Adrenal gland (tissue), 12 donors: ENCODE measurements around the gene RNF10. TPM values are rescaled to one million over a fixed set of nuclear protein-coding genes. Genes with fewer than 3 reads are reported as not detected.
"Not testable (repeated sequence)": the region's sequence is repeated elsewhere in the genome, so short reads cannot be mapped to it uniquely, and the experiment has no call there.

Experiments used
- DNase-seq, 7 donors: peaks; one replicate each; pipeline ENCODE4 v3.0.0-alpha.2; 2019 to 2020
- H3K27ac ChIP-seq, 5 donors: fragments of 200-600 bp; sonication (generic) in 4 of 5; 1 replicate in 3 of 5; 2 replicates in 2 of 5; pipeline versions ENCODE4 v1.5.1 to v1.8.0; 2016 to 2020; ENCODE audit warnings: mild to moderate bottlenecking in 1 of 5
- H3K27me3 ChIP-seq: fragments of 200-600 bp; 2 replicates; pipeline ENCODE4 v1.8.0; 2021
- H3K36me3 ChIP-seq, 2 donors: fragments of 200-600 bp; replicated peaks in 1 of 2; 1 replicate in 1 of 2; 2 replicates in 1 of 2; pipeline versions ENCODE4 v1.5.1 to v1.8.0; 2018 to 2022
- H3K4me1 ChIP-seq, 2 donors: fragments of 200-600 bp; replicated peaks in 1 of 2; 1 replicate in 1 of 2; 2 replicates in 1 of 2; pipeline versions ENCODE4 v1.5.1 to v1.8.0; 2018 to 2021
- H3K4me3 ChIP-seq, 4 donors: fragments of 200-600 bp; sonication (generic) in 3 of 4; one replicate each; pipeline ENCODE4 v1.5.1; 2016 to 2018
- H3K9me3 ChIP-seq, 3 donors: fragments of 200-600 bp; sonication (generic) in 1 of 3; replicated peaks in 1 of 3; 1 replicate in 2 of 3; 2 replicates in 1 of 3; pipeline versions ENCODE4 v1.5.1 to v1.8.0; 2016 to 2021
- CTCF ChIP-seq, 6 experiments: fragments of 450-650 bp in 4 of 6; fragments of 200-600 bp in 2 of 6; sonication (generic) in 1 of 6; IDR thresholded peaks; 1 replicate in 5 of 6; 2 replicates in 1 of 6; pipeline versions ENCODE4 v1.5.1 to v1.8.0; 2016 to 2021; ENCODE audit warnings: antibody characterized with exemption in 6 of 6, mild to moderate bottlenecking in 2 of 6, moderate library complexity in 1 of 6
- POLR2A ChIP-seq, 2 donors: fragments of 450-650 bp; IDR thresholded peaks; one replicate each; pipeline ENCODE4 v1.6.1; 2017; ENCODE audit warnings: antibody characterized with exemption in 2 of 2, mild to moderate bottlenecking in 2 of 2, moderate library complexity in 1 of 2
- WGBS, 4 donors: extraction: QIAGEN DNeasy Blood & Tissue Kit in 2 of 4; methylation state at CpG; one replicate each; pipeline versions ENCODE4 v1.1.5 to v1.1.7; 2013 to 2017; 5-methylcytosine and 5-hydroxymethylcytosine counted together
- intact Hi-C, 2 donors: fragments of 100-400 bp; cut with DNase I; formaldehyde crosslinking; loops; one replicate each; pipeline versions ENCODE4 v1.14.1 to v1.15.0; 2022 to 2023
- polyA plus RNA-seq, 3 donors: library from polyadenylated mRNA; stranded (reverse); fragments of 200-250 nt in 2 of 3; fragments of 350-450 nt in 1 of 3; fragmentation: Illumina TruSeq in 1 of 3; extraction: RNeasy Lipid Tissue Mini Kit (QIAGEN cat#74804) in 1 of 3; gene quantifications; one replicate each; pipeline ENCODE4 v1.2.3, GENCODE V29; 2013 to 2014
- total RNA-seq, 9 donors: library from RNA; depleted of rRNA in 4 of 9; stranded (reverse); fragments of >200 nt in 4 of 9; fragments of 120-200 nt in 1 of 9; fragmentation: NEBNext Ultra II Directional in 1 of 9; extraction: Animal tissue kit (Norgen Biotek cat#: 25700) in 1 of 9; gene quantifications; one replicate each; pipeline versions ENCODE4 v1.1.0 to v1.2.4, GENCODE V29; 2013 to 2023
- donor health status: healthy with polysubstance abuse.
- donor health status: Bipolar disorder and iron deficiency.
- donor health status: DM: yes; HTN: yes; CAD: no.
- donor health status: DM: no; HTN: no; CAD: no.
- donor health status: DM: no; HTN: no; CAD: no.
- donor health status: DM: yes; HTN: yes; CAD: no.

Gene RNF10
- total and polyA plus RNA-seq, 12 donors: 99.9 to 741 (median 257) TPM

GRCh38 chr12:120508537-120508936 is 25.6 kb upstream of the RNF10 start:
- H3K27me3 ChIP-seq: no peaks in the 10 kb centered on the region
- H3K36me3 ChIP-seq: peaks cover 0 to 46% of the 10 kb centered on the region in 2 donors
- WGBS, 4 donors: 89 to 98% (median 93%) methylated on average over 8 of the region's 8 CpGs
- no peaks in the 10 kb centered on the region for H3K9me3 ChIP-seq
- no peak overlapping the region for H3K4me3 ChIP-seq
- no peak for DNase-seq
- intact Hi-C loops: no loop called here
- H3K4me1 ChIP-seq: no peaks in the 10 kb centered on the region
- TF ChIP-seq CTCF (IDR thresholded peaks at IDR 0.05) (no peak), POLR2A (IDR thresholded peaks at IDR 0.05) (no peak)
- no peak overlapping the region for H3K27ac ChIP-seq

GRCh38 chr12:120514002-120514401 is 20.2 kb upstream of the RNF10 start:
- WGBS, 4 donors: 83 to 88% (median 87%) methylated on average over 7 of the region's 7 CpGs
- Histone ChIP-seq H3K9me3 (no peaks in the 10 kb centered on the region), H3K27me3 (no peaks in the 10 kb centered on the region), H3K4me3 (no peak overlapping the region), H3K36me3 (peaks cover 0 to 42% of the 10 kb centered on the region in 2 donors), H3K27ac (no peak overlapping the region), H3K4me1 (no peaks in the 10 kb centered on the region)
- DNase-seq: no peak
- TF ChIP-seq POLR2A (IDR thresholded peaks at IDR 0.05) (no peak), CTCF (IDR thresholded peaks at IDR 0.05) (no peak)
- intact Hi-C loops: no loop called here

GRCh38 chr12:120515496-120515895 is 18.7 kb upstream of the RNF10 start:
- 88 to 100% (median 94%) methylated on average over 2 of the region's 2 CpGs for WGBS, 4 donors
- Histone ChIP-seq H3K27ac (no peak overlapping the region), H3K36me3 (peaks cover 0 to 28% of the 10 kb centered on the region in 2 donors), H3K9me3 (no peaks in the 10 kb centered on the region), H3K27me3 (no peaks in the 10 kb centered on the region), H3K4me3 (no peak overlapping the region), H3K4me1 (no peaks in the 10 kb centered on the region)
- intact Hi-C loops: no loop called here
- no peak for DNase-seq
- TF ChIP-seq POLR2A (IDR thresholded peaks at IDR 0.05) (no peak), CTCF (IDR thresholded peaks at IDR 0.05) (no peak)

- H3K36me3 ChIP-seq: peaks cover 0 to 23% of the 10 kb centered on the region in 2 donors
- H3K4me3 ChIP-seq, DNase-seq, H3K4me1 ChIP-seq, intact Hi-C loops, H3K27me3 ChIP-seq, H3K9me3 ChIP-seq, H3K27ac ChIP-seq: not testable (repeated sequence)
- 92 to 99% (median 96%) methylated on average over 8 of the region's 8 CpGs for WGBS, 4 donors
These were observed 14.8 kb upstream of the RNF10 start for GRCh38 chr12:120519324-120519723.

GRCh38 chr12:120522568-120522967 is 11.6 kb upstream of the RNF10 start:
- H3K27me3 ChIP-seq: no peaks in the 10 kb centered on the region
- intact Hi-C loops: no loop called here
- H3K9me3 ChIP-seq: no peaks in the 10 kb centered on the region
- DNase-seq: no peak
- H3K4me3 ChIP-seq: no peak overlapping the region
- no peaks in the 10 kb centered on the region for H3K4me1 ChIP-seq
- H3K36me3 ChIP-seq: peaks cover 0 to 4% of the 10 kb centered on the region in 2 donors
- TF ChIP-seq CTCF (IDR thresholded peaks at IDR 0.05) (no peak), POLR2A (IDR thresholded peaks at IDR 0.05) (no peak)
- no peak overlapping the region for H3K27ac ChIP-seq
- WGBS, 4 donors: 77 to 88% (median 83%) methylated on average over 2 to 9 of the region's 9 CpGs
